SK-N-SH treated with all-trans-retinoic acid at 6 μM for 48 hours (cell line): ENCODE data around the gene SERPINA7.
"Not testable (repeated sequence)": the region's sequence is repeated elsewhere in the genome, so short reads cannot be mapped to it uniquely, and the experiment has no call there.

Source experiments
- ARNTL ChIP-seq: fragments of 450-650 bp; formaldehyde crosslinking; IDR thresholded peaks from 2 replicates; pipeline ENCODE4 v1.5.0; 2020; ENCODE audit warnings: low read depth, mild to moderate bottlenecking, moderate library complexity, borderline replicate concordance
- ESRRG ChIP-seq: fragments of 250-450 bp; sonication (Bioruptor Pico); IDR thresholded peaks from 2 replicates; pipeline ENCODE4 v1.6.1; 2021; ENCODE audit warnings: mild to moderate bottlenecking
- GLIS3 ChIP-seq: fragments of 250-450 bp; sonication (Bioruptor Pico); IDR thresholded peaks from 2 replicates; pipeline ENCODE4 v1.5.0; 2020; ENCODE audit warnings: mild to moderate bottlenecking, moderate library complexity
- OSR1 ChIP-seq: fragments of 250-450 bp; sonication (Bioruptor Pico); IDR thresholded peaks from 2 replicates; pipeline ENCODE4 v1.8.0; 2022; ENCODE audit warnings: moderate library complexity, mild to moderate bottlenecking, inconsistent platforms
- RARB ChIP-seq: fragments of 250-450 bp; sonication (Bioruptor Pico); IDR thresholded peaks from 2 replicates; pipeline ENCODE4 v1.8.0; 2021; ENCODE audit warnings: mild to moderate bottlenecking, moderate library complexity
- SNAI2 ChIP-seq: fragments of 250-450 bp; sonication (Bioruptor Pico); IDR thresholded peaks from 2 replicates; pipeline ENCODE4 v1.5.0; 2020; ENCODE audit warnings: mild to moderate bottlenecking, moderate library complexity
- TCF4 ChIP-seq: fragments of 250-450 bp; sonication (Bioruptor Pico); IDR thresholded peaks from 2 replicates; pipeline ENCODE4 v1.8.0; 2021; ENCODE audit warnings: mild to moderate bottlenecking, moderate library complexity, borderline replicate concordance
- ZFP3 ChIP-seq: fragments of 250-450 bp; sonication (Bioruptor Pico); IDR thresholded peaks from 2 replicates; pipeline ENCODE4 v1.5.0; 2020; ENCODE audit warnings: mild to moderate bottlenecking, moderate library complexity
- ZFP30 ChIP-seq: fragments of 450-650 bp; formaldehyde crosslinking; IDR thresholded peaks from 2 replicates; pipeline ENCODE4 v1.5.0; 2022; ENCODE audit warnings: mild to moderate bottlenecking, moderate library complexity
- ZNF565 ChIP-seq: fragments of 450-650 bp; formaldehyde crosslinking; conservative IDR thresholded peaks from 2 replicates; pipeline ENCODE4 v1.5.0; 2020; ENCODE audit warnings: low read depth, mild to moderate bottlenecking, moderate library complexity
- TF ChIP-seq, protein P1 (sequence below): fragments of 250-450 bp; sonication (Bioruptor Pico); IDR thresholded peaks from 2 replicates; pipeline ENCODE4 v1.5.1; 2020; ENCODE audit warnings: low read depth, mild to moderate bottlenecking, moderate library complexity
- TF ChIP-seq, protein P2 (sequence below): fragments of 250-450 bp; sonication (Bioruptor Pico); IDR thresholded peaks from 2 replicates; pipeline ENCODE4 v1.8.0; 2020; ENCODE audit warnings: mild to moderate bottlenecking, moderate library complexity, borderline replicate concordance
- TF ChIP-seq, protein P3 (sequence below): fragments of 250-450 bp; sonication (Bioruptor Pico); IDR thresholded peaks from 2 replicates; pipeline ENCODE4 v1.5.0; 2020; ENCODE audit warnings: mild to moderate bottlenecking, moderate library complexity
- TF ChIP-seq, protein P4 (sequence below): fragments of 250-450 bp; sonication (Bioruptor Pico); IDR thresholded peaks from 2 replicates; pipeline ENCODE4 v1.5.1; 2021; ENCODE audit warnings: mild to moderate bottlenecking, moderate library complexity

DNA sequence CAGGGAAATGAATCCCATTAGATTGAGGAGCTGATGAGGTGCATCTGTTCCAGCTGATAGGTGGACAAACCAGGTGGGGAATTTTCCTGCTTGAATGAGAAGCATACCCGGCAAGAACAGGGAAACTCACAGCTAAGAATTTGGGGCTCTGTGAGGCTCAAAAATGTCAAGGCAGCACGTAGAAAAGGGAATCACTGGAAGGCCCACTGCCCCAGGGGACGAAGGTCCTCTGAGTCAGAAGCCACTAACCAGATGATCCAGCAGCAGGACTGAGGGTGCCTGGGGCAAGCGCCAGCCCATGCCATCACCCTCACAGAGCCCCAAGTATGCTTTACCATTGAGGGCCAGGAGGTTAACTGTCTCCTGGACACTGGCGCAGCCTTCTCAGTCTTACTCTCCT is 37.9 kb downstream of the SERPINA7 start:
- TF ChIP-seq RARB (CRISPR knock-in tag); GLIS3 (CRISPR knock-in tag); ARNTL; OSR1; TCF4 (CRISPR knock-in tag); ZFP30 (CRISPR knock-in tag); ZNF565; SNAI2; ESRRG (CRISPR knock-in tag); ZFP3 (CRISPR knock-in tag): not testable (repeated sequence)
- TF ChIP-seq, protein P1, sequence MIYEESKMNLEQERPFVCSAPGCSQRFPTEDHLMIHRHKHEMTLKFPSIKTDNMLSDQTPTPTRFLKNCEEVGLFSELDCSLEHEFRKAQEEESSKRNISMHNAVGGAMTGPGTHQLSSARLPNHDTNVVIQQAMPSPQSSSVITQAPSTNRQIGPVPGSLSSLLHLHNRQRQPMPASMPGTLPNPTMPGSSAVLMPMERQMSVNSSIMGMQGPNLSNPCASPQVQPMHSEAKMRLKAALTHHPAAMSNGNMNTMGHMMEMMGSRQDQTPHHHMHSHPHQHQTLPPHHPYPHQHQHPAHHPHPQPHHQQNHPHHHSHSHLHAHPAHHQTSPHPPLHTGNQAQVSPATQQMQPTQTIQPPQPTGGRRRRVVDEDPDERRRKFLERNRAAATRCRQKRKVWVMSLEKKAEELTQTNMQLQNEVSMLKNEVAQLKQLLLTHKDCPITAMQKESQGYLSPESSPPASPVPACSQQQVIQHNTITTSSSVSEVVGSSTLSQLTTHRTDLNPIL (CRISPR knock-in tag), result not testable (repeated sequence)
- TF ChIP-seq, protein P2, sequence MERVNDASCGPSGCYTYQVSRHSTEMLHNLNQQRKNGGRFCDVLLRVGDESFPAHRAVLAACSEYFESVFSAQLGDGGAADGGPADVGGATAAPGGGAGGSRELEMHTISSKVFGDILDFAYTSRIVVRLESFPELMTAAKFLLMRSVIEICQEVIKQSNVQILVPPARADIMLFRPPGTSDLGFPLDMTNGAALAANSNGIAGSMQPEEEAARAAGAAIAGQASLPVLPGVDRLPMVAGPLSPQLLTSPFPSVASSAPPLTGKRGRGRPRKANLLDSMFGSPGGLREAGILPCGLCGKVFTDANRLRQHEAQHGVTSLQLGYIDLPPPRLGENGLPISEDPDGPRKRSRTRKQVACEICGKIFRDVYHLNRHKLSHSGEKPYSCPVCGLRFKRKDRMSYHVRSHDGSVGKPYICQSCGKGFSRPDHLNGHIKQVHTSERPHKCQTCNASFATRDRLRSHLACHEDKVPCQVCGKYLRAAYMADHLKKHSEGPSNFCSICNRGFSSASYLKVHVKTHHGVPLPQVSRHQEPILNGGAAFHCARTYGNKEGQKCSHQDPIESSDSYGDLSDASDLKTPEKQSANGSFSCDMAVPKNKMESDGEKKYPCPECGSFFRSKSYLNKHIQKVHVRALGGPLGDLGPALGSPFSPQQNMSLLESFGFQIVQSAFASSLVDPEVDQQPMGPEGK (CRISPR knock-in tag), result not testable (repeated sequence)
- TF ChIP-seq, protein P3, sequence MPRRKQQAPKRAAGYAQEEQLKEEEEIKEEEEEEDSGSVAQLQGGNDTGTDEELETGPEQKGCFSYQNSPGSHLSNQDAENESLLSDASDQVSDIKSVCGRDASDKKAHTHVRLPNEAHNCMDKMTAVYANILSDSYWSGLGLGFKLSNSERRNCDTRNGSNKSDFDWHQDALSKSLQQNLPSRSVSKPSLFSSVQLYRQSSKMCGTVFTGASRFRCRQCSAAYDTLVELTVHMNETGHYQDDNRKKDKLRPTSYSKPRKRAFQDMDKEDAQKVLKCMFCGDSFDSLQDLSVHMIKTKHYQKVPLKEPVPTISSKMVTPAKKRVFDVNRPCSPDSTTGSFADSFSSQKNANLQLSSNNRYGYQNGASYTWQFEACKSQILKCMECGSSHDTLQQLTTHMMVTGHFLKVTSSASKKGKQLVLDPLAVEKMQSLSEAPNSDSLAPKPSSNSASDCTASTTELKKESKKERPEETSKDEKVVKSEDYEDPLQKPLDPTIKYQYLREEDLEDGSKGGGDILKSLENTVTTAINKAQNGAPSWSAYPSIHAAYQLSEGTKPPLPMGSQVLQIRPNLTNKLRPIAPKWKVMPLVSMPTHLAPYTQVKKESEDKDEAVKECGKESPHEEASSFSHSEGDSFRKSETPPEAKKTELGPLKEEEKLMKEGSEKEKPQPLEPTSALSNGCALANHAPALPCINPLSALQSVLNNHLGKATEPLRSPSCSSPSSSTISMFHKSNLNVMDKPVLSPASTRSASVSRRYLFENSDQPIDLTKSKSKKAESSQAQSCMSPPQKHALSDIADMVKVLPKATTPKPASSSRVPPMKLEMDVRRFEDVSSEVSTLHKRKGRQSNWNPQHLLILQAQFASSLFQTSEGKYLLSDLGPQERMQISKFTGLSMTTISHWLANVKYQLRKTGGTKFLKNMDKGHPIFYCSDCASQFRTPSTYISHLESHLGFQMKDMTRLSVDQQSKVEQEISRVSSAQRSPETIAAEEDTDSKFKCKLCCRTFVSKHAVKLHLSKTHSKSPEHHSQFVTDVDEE (CRISPR knock-in tag), result not testable (repeated sequence)
- TF ChIP-seq, protein P4, sequence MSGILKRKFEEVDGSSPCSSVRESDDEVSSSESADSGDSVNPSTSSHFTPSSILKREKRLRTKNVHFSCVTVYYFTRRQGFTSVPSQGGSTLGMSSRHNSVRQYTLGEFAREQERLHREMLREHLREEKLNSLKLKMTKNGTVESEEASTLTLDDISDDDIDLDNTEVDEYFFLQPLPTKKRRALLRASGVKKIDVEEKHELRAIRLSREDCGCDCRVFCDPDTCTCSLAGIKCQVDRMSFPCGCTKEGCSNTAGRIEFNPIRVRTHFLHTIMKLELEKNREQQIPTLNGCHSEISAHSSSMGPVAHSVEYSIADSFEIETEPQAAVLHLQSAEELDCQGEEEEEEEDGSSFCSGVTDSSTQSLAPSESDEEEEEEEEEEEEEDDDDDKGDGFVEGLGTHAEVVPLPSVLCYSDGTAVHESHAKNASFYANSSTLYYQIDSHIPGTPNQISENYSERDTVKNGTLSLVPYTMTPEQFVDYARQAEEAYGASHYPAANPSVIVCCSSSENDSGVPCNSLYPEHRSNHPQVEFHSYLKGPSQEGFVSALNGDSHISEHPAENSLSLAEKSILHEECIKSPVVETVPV (CRISPR knock-in tag), result not testable (repeated sequence)
